ENCODE data around the gene LANCL3. TPM values are rescaled to one million over a fixed set of nuclear protein-coding genes. Genes with fewer than 3 reads are reported as not detected.

The LANCL3 gene
- 0.05 and 0.78 TPM in 2 replicates for total RNA-seq

GRCh38 chrX:37571426-37572107 is at the start of gene LANCL3:
TSS of gene LANCL3 (plus strand) at chrX:37571661. CDS start at chrX:37571871, 210 bp downstream.

GRCh38 chrX:37685381-37686359 is 114.2 kb downstream of the LANCL3 start, which contains the start of gene XK:
TSS of gene XK (plus strand) at chrX:37685791. CDS start at chrX:37685962, 171 bp downstream.

Other genes with a start within 250 kb of the LANCL3 start
- 9.5 and 14.4 TPM in 2 replicates for gene PRRG1, start 222.3 kb upstream of the LANCL3 start, total RNA-seq
- 0.28 and 0.49 TPM in 2 replicates for gene XK, start 114.1 kb downstream of the LANCL3 start, total RNA-seq
- not detected in 2 replicates for gene CYBB, start 208.4 kb downstream of the LANCL3 start, total RNA-seq

Data from airway epithelial cell (primary cell).